IPS-11a (cell line): ENCODE measurements around the gene GNA12.

Experiments used
- H3K4me3 ChIP-seq: one replicate; pipeline ENCODE4 v1.5.1; 2013; ENCODE audit warnings: low read depth, low read length, control low read depth

The GNA12 gene

GRCh38 chr7:2717293-2718261 lies 126.5 kb downstream of the GNA12 start:
- H3K4me3 ChIP-seq, result no peak overlapping the region

- no peak overlapping the region for H3K4me3 ChIP-seq
Observed at GRCh38 chr7:2716906-2717292, 127.2 kb downstream of the GNA12 start.

- no peak overlapping the region for H3K4me3 ChIP-seq
Observed at GRCh38 chr7:2716488-2716887, 127.6 kb downstream of the GNA12 start.

- no peak overlapping the region for H3K4me3 ChIP-seq
Observed at GRCh38 chr7:2715341-2716231, 128.5 kb downstream of the GNA12 start.

GRCh38 chr7:2714636-2715035 lies 129.5 kb downstream of the GNA12 start:
- no peak overlapping the region for H3K4me3 ChIP-seq

- H3K4me3 ChIP-seq, result no peak overlapping the region
Observed at GRCh38 chr7:2713978-2714377, 130.1 kb downstream of the GNA12 start.

- no peak overlapping the region for H3K4me3 ChIP-seq
Observed at GRCh38 chr7:2713370-2713769, 130.7 kb downstream of the GNA12 start.

GRCh38 chr7:2711895-2712675 lies 132.0 kb downstream of the GNA12 start:
- H3K4me3 ChIP-seq, result no peak overlapping the region

GRCh38 chr7:2710901-2711551 lies 133.1 kb downstream of the GNA12 start:
- H3K4me3 ChIP-seq, result no peak overlapping the region

GRCh38 chr7:2710286-2710655 lies 133.8 kb downstream of the GNA12 start:
- no peak overlapping the region for H3K4me3 ChIP-seq

GRCh38 chr7:2709553-2710285 lies 134.4 kb downstream of the GNA12 start:
- no peak overlapping the region for H3K4me3 ChIP-seq

- no peak overlapping the region for H3K4me3 ChIP-seq
Observed at GRCh38 chr7:2708547-2709310, 135.4 kb downstream of the GNA12 start.

- H3K4me3 ChIP-seq, result no peak overlapping the region
Observed at GRCh38 chr7:2708041-2708440, 136.1 kb downstream of the GNA12 start.

GRCh38 chr7:2707481-2707880 lies 136.6 kb downstream of the GNA12 start:
- no peak overlapping the region for H3K4me3 ChIP-seq

- H3K4me3 ChIP-seq, result no peak overlapping the region
Observed at GRCh38 chr7:2706685-2707126, 137.4 kb downstream of the GNA12 start.

- no peak overlapping the region for H3K4me3 ChIP-seq
Observed at GRCh38 chr7:2705371-2706096, 138.6 kb downstream of the GNA12 start.

GRCh38 chr7:2702594-2702957 lies 141.5 kb downstream of the GNA12 start:
- H3K4me3 ChIP-seq, result no peak overlapping the region

- H3K4me3 ChIP-seq, result no peak overlapping the region
Observed at GRCh38 chr7:2701832-2702593, 142.1 kb downstream of the GNA12 start.
